Fibroblast of lung (primary cell): ENCODE data around the gene GRID1.

Experiments
- EZH2 ChIP-seq: IDR thresholded peaks from 2 replicates; pipeline ENCODE4 v1.5.1; 2012; ENCODE audit warnings: low read length, control low read depth, mild to moderate bottlenecking; ENCODE audit errors: missing control alignments
- TF ChIP-seq, protein P1 (sequence below), 2 donors: IDR thresholded peaks in 1 of 2; conservative IDR thresholded peaks in 1 of 2; 1 replicate in 1 of 2; 2 replicates in 1 of 2; pipeline ENCODE4 v1.5.1; 2011 to 2012; ENCODE audit warnings: low read length in 2 of 2, control low read depth in 1 of 2, inconsistent platforms in 1 of 2, low read depth in 1 of 2, mild to moderate bottlenecking in 1 of 2

DNA sequence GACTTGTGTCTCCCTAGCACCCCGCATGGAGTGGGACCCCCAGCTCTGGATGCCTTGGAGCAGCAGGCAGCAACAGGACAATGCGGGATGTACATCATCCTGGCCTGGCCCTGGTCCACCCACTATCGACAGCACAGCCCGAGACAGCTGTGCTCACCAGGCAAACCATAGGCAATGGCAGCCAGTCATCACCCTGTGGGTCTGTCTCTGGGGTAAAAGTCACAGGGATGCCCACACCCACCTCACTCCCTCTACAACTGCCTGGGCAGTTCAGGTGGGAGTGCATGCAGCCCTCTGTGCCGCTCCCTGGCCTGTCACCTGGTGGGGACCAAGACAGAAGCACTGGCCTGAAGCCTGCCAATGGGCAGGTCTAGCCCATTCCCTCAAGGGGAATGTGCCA lies 147.8 kb downstream of the GRID1 start:
- TF ChIP-seq, protein P1, sequence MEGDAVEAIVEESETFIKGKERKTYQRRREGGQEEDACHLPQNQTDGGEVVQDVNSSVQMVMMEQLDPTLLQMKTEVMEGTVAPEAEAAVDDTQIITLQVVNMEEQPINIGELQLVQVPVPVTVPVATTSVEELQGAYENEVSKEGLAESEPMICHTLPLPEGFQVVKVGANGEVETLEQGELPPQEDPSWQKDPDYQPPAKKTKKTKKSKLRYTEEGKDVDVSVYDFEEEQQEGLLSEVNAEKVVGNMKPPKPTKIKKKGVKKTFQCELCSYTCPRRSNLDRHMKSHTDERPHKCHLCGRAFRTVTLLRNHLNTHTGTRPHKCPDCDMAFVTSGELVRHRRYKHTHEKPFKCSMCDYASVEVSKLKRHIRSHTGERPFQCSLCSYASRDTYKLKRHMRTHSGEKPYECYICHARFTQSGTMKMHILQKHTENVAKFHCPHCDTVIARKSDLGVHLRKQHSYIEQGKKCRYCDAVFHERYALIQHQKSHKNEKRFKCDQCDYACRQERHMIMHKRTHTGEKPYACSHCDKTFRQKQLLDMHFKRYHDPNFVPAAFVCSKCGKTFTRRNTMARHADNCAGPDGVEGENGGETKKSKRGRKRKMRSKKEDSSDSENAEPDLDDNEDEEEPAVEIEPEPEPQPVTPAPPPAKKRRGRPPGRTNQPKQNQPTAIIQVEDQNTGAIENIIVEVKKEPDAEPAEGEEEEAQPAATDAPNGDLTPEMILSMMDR (conservative IDR thresholded peaks at IDR 0.05 in 1 of 2, IDR thresholded peaks at IDR 0.05 in 1 of 2; ENCODE audit: low read depth in 1 of 2, low read length in 2 of 2) = no peak
- TF ChIP-seq EZH2 = no peak
